Parathyroid adenoma (tissue), 2 donors: Measurements from ENCODE around the gene TRIM66.

Experiments used
- H2AFZ ChIP-seq: fragments of 300-600 bp; sonication (generic); one replicate; pipeline ENCODE4 v1.7.0; 2017; ENCODE audit warnings: antibody characterized with exemption, mild to moderate bottlenecking
- H3K27ac ChIP-seq: fragments of 300-600 bp; sonication (generic); one replicate; pipeline ENCODE4 v1.7.0; 2017
- H3K27me3 ChIP-seq: fragments of 300-600 bp; sonication (generic); one replicate; pipeline ENCODE4 v1.7.0; 2017; ENCODE audit warnings: low read length; ENCODE audit not compliant: control insufficient read depth, insufficient read depth
- H3K36me3 ChIP-seq: fragments of 300-600 bp; sonication (generic); one replicate; pipeline ENCODE4 v1.7.0; 2017; ENCODE audit warnings: low read length; ENCODE audit not compliant: control insufficient read depth, insufficient read depth
- H3K4me1 ChIP-seq: fragments of 300-600 bp; sonication (generic); one replicate; pipeline ENCODE4 v1.7.0; 2017; ENCODE audit warnings: control low read depth
- H3K4me2 ChIP-seq: fragments of 300-600 bp; sonication (generic); one replicate; pipeline ENCODE4 v1.7.0; 2017; ENCODE audit warnings: low read length
- H3K4me3 ChIP-seq: fragments of 300-600 bp; sonication (generic); one replicate; pipeline ENCODE4 v1.7.0; 2017; ENCODE audit warnings: low read depth, low read length
- H3K79me2 ChIP-seq: fragments of 300-600 bp; sonication (generic); one replicate; pipeline ENCODE4 v1.7.0; 2017; ENCODE audit warnings: control low read depth
- H3K9ac ChIP-seq: fragments of 300-600 bp; sonication (generic); one replicate; pipeline ENCODE4 v1.7.0; 2017; ENCODE audit warnings: mild to moderate bottlenecking
- H3K9me3 ChIP-seq: fragments of 300-600 bp; sonication (generic); one replicate; pipeline ENCODE4 v1.7.0; 2017; ENCODE audit warnings: low read length; ENCODE audit not compliant: control insufficient read depth
- CTCF ChIP-seq: fragments of 300-600 bp; sonication (generic); IDR thresholded peaks from one replicate; pipeline ENCODE4 v1.7.0; 2017; ENCODE audit warnings: antibody characterized with exemption, mild to moderate bottlenecking
- donor health status: primary hyperparathyroidism.

TRIM66 gene

DNA sequence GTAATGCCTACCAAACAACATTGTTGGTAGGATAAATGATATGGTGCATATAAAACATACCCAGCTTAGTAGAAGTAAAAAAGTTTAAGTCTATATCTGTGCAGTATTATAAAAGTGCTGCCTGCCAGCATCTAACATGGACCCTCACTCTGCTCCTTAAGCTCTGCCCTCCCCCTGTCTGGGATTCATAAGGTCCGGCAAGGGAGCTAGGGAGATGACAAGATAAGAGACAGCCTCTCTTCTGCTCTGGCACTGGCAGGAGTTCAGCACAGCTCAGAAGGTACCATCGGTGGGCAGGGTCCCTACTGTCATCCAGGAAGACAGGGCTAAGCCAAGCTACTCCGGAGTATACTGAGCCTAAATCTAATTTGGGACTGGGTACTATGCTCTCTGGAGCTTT lies 42.8 kb downstream of the TRIM66 start:
- no peak overlapping the region for H3K4me2 ChIP-seq
- H3K27ac ChIP-seq, result no peak overlapping the region
- H3K4me1 ChIP-seq, result no peaks in the 10 kb centered on the region
- H3K9me3 ChIP-seq, result no peaks in the 10 kb centered on the region
- no peak for TF ChIP-seq CTCF
- no peaks in the 10 kb centered on the region for H3K36me3 ChIP-seq
- no peak overlapping the region for H3K9ac ChIP-seq
- no peak overlapping the region for H2AFZ ChIP-seq
- H3K4me3 ChIP-seq, result no peak overlapping the region
- no peaks in the 10 kb centered on the region for H3K27me3 ChIP-seq
- H3K79me2 ChIP-seq, result no peaks in the 10 kb centered on the region

- Histone ChIP-seq H3K36me3 (no peaks in the 10 kb centered on the region), H3K4me2 (no peak overlapping the region), H3K79me2 (no peaks in the 10 kb centered on the region), H3K9ac (no peak overlapping the region), H2AFZ (no peak overlapping the region), H3K27me3 (no peaks in the 10 kb centered on the region), H3K27ac (no peak overlapping the region), H3K4me1 (no peaks in the 10 kb centered on the region), H3K4me3 (no peak overlapping the region), H3K9me3 (no peaks in the 10 kb centered on the region)
- no peak for TF ChIP-seq CTCF
These were observed 44.2 kb downstream of the TRIM66 start for GRCh38 chr11:8638300-8638699.

GRCh38 chr11:8636127-8636526 lies 46.3 kb downstream of the TRIM66 start:
- Histone ChIP-seq H3K9ac (no peak overlapping the region), H3K4me1 (no peaks in the 10 kb centered on the region), H3K4me2 (no peak overlapping the region), H3K4me3 (no peak overlapping the region), H2AFZ (no peak overlapping the region), H3K9me3 (no peaks in the 10 kb centered on the region), H3K79me2 (no peaks in the 10 kb centered on the region), H3K27ac (no peak overlapping the region), H3K27me3 (no peaks in the 10 kb centered on the region), H3K36me3 (no peaks in the 10 kb centered on the region)
- no peak for TF ChIP-seq CTCF

GRCh38 chr11:8634498-8634897 lies 48.0 kb downstream of the TRIM66 start:
- Histone ChIP-seq H3K9me3 (no peaks in the 10 kb centered on the region), H3K27ac (no peak overlapping the region), H3K4me2 (no peak overlapping the region), H3K27me3 (no peaks in the 10 kb centered on the region), H3K4me1 (no peaks in the 10 kb centered on the region), H3K9ac (no peak overlapping the region), H3K36me3 (no peaks in the 10 kb centered on the region), H2AFZ (no peak overlapping the region), H3K4me3 (no peak overlapping the region), H3K79me2 (no peaks in the 10 kb centered on the region)
- TF ChIP-seq CTCF, result no peak

- no peak overlapping the region for H2AFZ ChIP-seq
These were observed 50.9 kb downstream of the TRIM66 start for GRCh38 chr11:8631395-8632118.

More at GRCh38 chr11:8631395-8632118, 50.9 kb downstream of the TRIM66 start:
- no peak for TF ChIP-seq CTCF
- no peaks in the 10 kb centered on the region for H3K36me3 ChIP-seq
- H3K4me1 ChIP-seq, result no peaks in the 10 kb centered on the region
- H3K27me3 ChIP-seq, result no peaks in the 10 kb centered on the region
- no peak overlapping the region for H3K27ac ChIP-seq
- H3K4me3 ChIP-seq, result no peak overlapping the region
- H3K9me3 ChIP-seq, result no peaks in the 10 kb centered on the region
- no peaks in the 10 kb centered on the region for H3K79me2 ChIP-seq
- no peak overlapping the region for H3K4me2 ChIP-seq
- H3K9ac ChIP-seq, result no peak overlapping the region
